GM08714 (cell line): ENCODE results near the gene HIP1.

ENCODE experiments used
- H3K4me3 ChIP-seq: fragments of 200-500 bp; sonication (Bioruptor generic); 2 replicates; pipeline ENCODE4 v1.5.1; 2014; ENCODE audit warnings: mild to moderate bottlenecking, low read length, inconsistent platforms
- ZNF274 ChIP-seq: IDR thresholded peaks from 2 replicates; pipeline ENCODE4 v1.6.1; 2012; ENCODE audit warnings: mild to moderate bottlenecking, low read depth, low read length

HIP1 gene

DNA sequence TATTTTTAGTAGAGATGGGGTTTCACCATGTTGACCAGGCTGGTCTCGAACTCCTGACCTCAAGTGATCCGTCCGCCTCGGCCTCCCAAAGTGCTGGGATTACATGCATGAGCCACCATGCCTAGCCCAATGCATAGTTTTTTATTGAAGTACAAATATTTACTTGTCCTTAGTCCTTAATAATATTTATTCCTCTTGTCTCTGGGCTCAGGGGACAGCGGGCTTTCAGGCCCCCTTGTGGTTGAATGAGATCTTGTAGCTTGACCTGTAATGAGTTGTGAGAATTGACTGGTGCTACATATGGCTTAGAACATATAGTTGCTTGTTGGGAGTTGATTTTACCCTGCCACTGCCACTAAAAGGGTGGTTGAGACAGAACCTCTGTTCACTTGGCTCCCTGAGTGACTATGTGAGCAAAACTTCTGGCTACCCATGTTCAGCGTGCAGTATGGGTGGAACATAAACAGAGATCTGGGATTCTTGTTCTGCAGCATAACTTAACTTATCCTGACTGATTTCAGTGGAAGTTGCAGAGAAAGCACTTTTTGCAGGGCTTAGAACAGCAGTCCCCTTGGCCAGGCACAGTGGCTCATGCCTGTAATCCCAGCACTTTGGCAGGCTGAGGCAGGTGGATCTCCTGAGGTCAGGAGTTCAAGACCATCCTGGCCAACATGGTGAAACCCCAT lies 18.4 kb upstream of the HIP1 start:
- TF ChIP-seq ZNF274: no peak

DNA sequence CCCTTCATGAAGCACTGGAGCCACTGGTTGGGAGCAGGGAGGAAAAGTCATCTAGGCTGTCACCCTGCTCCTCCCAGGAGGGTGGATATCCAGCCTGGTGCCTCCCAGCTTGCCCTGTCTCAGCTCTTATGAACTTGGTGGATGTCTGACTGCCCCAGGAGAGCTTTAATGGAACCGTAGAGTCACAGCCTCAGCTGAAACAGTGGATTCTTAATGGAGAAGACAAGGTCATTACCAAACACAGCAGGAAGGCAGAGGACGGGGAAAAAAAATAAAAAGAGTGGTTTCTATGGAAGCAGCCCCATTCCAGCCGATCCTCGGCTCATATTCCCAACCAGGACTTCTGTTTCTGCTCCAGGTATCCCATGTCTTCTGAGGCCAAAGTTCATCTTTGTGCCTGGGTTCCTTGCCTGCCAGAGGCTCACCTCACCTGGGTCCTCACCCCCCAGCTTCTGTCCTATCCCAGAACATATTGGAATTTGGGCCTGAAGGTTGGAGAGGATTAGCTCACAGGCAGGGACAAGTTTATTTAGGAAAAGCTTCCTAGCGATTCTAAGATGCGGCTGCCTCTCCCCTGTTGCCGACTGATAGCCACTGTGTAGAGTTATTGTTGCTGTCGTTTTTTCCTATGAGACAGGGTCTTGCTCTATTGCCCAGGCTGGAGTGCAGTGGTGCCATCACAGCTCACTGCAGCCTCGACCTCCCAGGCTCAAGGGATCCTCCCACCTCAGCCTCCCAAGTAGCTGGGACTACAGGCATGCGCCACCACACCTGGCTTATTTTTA lies 17.7 kb upstream of the HIP1 start:
- no peak overlapping the region for H3K4me3 ChIP-seq
- no peak for TF ChIP-seq ZNF274

More for the DNA sequence above, 18.4 kb upstream of the HIP1 start:
- no peak overlapping the region for H3K4me3 ChIP-seq

GRCh38 chr7:75743455-75743859 lies 4.7 kb upstream of the HIP1 start:
- TF ChIP-seq ZNF274: no peak

GRCh38 chr7:75740846-75741497 lies 2.2 kb upstream of the HIP1 start:
- TF ChIP-seq ZNF274: no peak
- H3K4me3 ChIP-seq: no peak overlapping the region; the same call in 1 of the 2 replicates

More at GRCh38 chr7:75743455-75743859, 4.7 kb upstream of the HIP1 start:
- no peak overlapping the region for H3K4me3 ChIP-seq

DNA sequence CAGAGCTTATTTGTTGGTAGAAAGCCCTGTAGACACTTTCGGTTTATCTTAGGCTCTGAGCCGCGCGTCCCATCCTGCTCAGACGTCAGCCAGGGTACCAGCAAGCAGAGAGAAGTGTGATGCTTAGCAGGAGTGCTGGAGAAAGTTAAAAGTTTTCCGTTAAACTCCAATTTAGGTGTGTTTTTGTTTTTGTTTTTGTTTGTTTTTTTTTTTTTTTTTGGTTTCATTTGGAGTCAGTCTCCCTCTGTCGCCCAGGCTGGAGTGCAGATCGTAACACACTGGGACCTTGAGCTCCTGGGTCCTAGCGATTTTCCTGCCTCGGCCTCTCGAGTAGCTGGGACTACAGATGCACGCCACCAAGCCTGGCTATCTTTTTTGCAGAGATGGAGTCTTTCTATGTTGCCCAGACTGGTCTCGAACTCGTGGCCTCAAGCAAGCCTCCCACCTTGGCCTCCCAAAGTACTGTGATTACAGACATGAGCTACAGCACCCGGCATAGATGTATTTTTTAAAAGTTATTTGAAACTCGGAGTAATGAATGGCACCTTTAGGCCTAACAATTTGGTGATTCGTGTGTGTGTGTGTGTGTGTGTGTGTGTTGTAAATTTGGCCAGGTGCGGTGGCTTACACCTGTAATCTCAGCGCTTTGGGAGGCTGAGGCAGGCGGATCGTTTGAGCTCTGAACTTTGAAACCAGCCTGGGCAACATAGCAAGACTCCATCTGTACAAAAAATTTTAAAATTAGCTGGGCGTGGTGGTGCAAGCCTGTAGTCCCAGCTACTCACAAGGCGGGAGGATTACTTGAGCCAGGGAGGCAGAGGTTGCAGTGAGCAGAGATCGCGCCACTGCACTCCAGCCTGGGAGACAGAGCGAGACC lies 1.3 kb upstream of the HIP1 start:
- H3K4me3 ChIP-seq: peak overlapping the region; percentile 65
- TF ChIP-seq ZNF274: no peak

GRCh38 chr7:75738975-75739795 lies 444 bp upstream of the HIP1 start:
- peak overlapping the region; percentile 99 for H3K4me3 ChIP-seq
- TF ChIP-seq ZNF274: no peak

GRCh38 chr7:75737856-75738603 lies 711 bp downstream of the HIP1 start:
- H3K4me3 ChIP-seq: peak overlapping the region; percentile 99
- no peak for TF ChIP-seq ZNF274

DNA sequence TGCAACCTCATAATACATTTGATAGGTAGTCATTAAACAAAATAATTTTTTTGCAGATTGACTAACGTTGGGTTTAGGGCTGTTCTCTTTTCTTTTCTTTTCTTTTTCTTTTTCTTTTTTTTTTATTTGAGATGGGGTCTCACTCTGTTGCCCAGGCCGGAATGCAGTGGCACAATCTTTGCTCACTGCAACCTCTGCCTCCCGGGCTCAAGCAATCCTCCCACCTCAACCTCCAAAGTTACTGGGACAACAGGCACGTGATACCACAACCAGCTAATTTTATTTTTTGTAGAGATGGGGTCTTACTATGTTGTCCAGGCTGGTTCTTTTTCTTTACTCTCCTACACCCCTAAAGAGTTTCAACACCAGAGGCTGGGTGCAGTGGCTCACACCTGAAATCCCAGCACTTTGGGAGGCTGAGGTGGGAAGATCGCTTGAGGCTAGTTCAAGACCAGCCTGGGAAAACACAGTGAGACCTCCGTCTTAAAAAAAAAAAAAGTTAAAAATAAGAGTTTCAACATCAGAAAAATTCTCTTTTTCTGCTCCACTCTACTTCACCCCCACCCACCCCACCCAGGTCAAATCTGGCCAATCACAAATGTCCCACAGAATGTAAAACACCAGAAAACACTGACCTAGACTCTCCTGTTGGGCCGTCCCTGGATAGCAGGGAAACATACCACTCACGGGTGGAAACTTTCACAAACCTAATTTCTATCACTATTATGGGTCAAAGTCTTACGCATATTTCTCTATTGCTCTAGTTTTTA lies 3.0 kb downstream of the HIP1 start:
- H3K4me3 ChIP-seq: no peak overlapping the region
- TF ChIP-seq ZNF274: no peak

GRCh38 chr7:75734586-75735458 lies 3.9 kb downstream of the HIP1 start:
- no peak for TF ChIP-seq ZNF274
- no peak overlapping the region for H3K4me3 ChIP-seq

GRCh38 chr7:75732764-75733630 lies 5.7 kb downstream of the HIP1 start:
- TF ChIP-seq ZNF274: no peak
- no peak overlapping the region for H3K4me3 ChIP-seq
